Measurements from ENCODE around the gene CLEC18C.
"Not testable (repeated sequence)": the region's sequence is repeated elsewhere in the genome, so short reads cannot be mapped to it uniquely, and the experiment has no call there.

CLEC18C gene

GRCh38 chr16:70200063-70200462 is 26.5 kb downstream of the CLEC18C start:
- H3K4me3 ChIP-seq (ENCODE audit: low read depth in 1 of 2, low read length in 2 of 2); H3K27ac ChIP-seq (ENCODE audit: low read length); H3K36me3 ChIP-seq (ENCODE audit: insufficient read depth, low read length); H3K4me2 ChIP-seq (ENCODE audit: insufficient read depth, low read length); H3K9me3 ChIP-seq (ENCODE audit: insufficient read depth, low read length, severe bottlenecking); H3K4me1 ChIP-seq (ENCODE audit: insufficient read depth, low read length); H3K79me2 ChIP-seq (ENCODE audit: insufficient read depth, low read length); ATAC-seq (ENCODE audit: insufficient read depth, low read depth); H2AFZ ChIP-seq (ENCODE audit: low read depth, low read length); H4K20me1 ChIP-seq (ENCODE audit: insufficient read depth, low read length); H3K9ac ChIP-seq (ENCODE audit: low read depth, low read length); DNase-seq; H3K27me3 ChIP-seq (ENCODE audit: insufficient read depth, low read length, poor library complexity): not testable (repeated sequence)

- not testable (repeated sequence) for H2AFZ ChIP-seq (ENCODE audit: low read depth, low read length); H3K4me3 ChIP-seq (ENCODE audit: low read depth in 1 of 2, low read length in 2 of 2); H3K4me1 ChIP-seq (ENCODE audit: insufficient read depth, low read length); H3K36me3 ChIP-seq (ENCODE audit: insufficient read depth, low read length); H3K27ac ChIP-seq (ENCODE audit: low read length); ATAC-seq (ENCODE audit: insufficient read depth, low read depth); DNase-seq; H3K9ac ChIP-seq (ENCODE audit: low read depth, low read length); H3K4me2 ChIP-seq (ENCODE audit: insufficient read depth, low read length); H3K9me3 ChIP-seq (ENCODE audit: insufficient read depth, low read length, severe bottlenecking); H3K27me3 ChIP-seq (ENCODE audit: insufficient read depth, low read length, poor library complexity); H3K79me2 ChIP-seq (ENCODE audit: insufficient read depth, low read length); H4K20me1 ChIP-seq (ENCODE audit: insufficient read depth, low read length)
Measured at GRCh38 chr16:70203508-70203907, 29.9 kb downstream of the CLEC18C start.

- not testable (repeated sequence) for ATAC-seq (ENCODE audit: insufficient read depth, low read depth); H3K79me2 ChIP-seq (ENCODE audit: insufficient read depth, low read length); H3K4me1 ChIP-seq (ENCODE audit: insufficient read depth, low read length); H3K9ac ChIP-seq (ENCODE audit: low read depth, low read length); H3K36me3 ChIP-seq (ENCODE audit: insufficient read depth, low read length); H3K4me2 ChIP-seq (ENCODE audit: insufficient read depth, low read length); H3K9me3 ChIP-seq (ENCODE audit: insufficient read depth, low read length, severe bottlenecking); H3K4me3 ChIP-seq (ENCODE audit: low read depth in 1 of 2, low read length in 2 of 2); H4K20me1 ChIP-seq (ENCODE audit: insufficient read depth, low read length); H2AFZ ChIP-seq (ENCODE audit: low read depth, low read length); DNase-seq; H3K27me3 ChIP-seq (ENCODE audit: insufficient read depth, low read length, poor library complexity); H3K27ac ChIP-seq (ENCODE audit: low read length)
Measured at GRCh38 chr16:70204010-70204409, 30.4 kb downstream of the CLEC18C start.

GRCh38 chr16:70204668-70205405 is 31.2 kb downstream of the CLEC18C start:
- not testable (repeated sequence) for DNase-seq; H3K4me3 ChIP-seq (ENCODE audit: low read depth in 1 of 2, low read length in 2 of 2); H3K27ac ChIP-seq (ENCODE audit: low read length); H2AFZ ChIP-seq (ENCODE audit: low read depth, low read length); H4K20me1 ChIP-seq (ENCODE audit: insufficient read depth, low read length); H3K36me3 ChIP-seq (ENCODE audit: insufficient read depth, low read length); H3K4me1 ChIP-seq (ENCODE audit: insufficient read depth, low read length); H3K4me2 ChIP-seq (ENCODE audit: insufficient read depth, low read length); H3K27me3 ChIP-seq (ENCODE audit: insufficient read depth, low read length, poor library complexity); ATAC-seq (ENCODE audit: insufficient read depth, low read depth); H3K9ac ChIP-seq (ENCODE audit: low read depth, low read length); H3K9me3 ChIP-seq (ENCODE audit: insufficient read depth, low read length, severe bottlenecking); H3K79me2 ChIP-seq (ENCODE audit: insufficient read depth, low read length)

- ATAC-seq (ENCODE audit: insufficient read depth, low read depth); H3K27me3 ChIP-seq (ENCODE audit: insufficient read depth, low read length, poor library complexity); H3K9ac ChIP-seq (ENCODE audit: low read depth, low read length); H3K79me2 ChIP-seq (ENCODE audit: insufficient read depth, low read length); H3K9me3 ChIP-seq (ENCODE audit: insufficient read depth, low read length, severe bottlenecking); DNase-seq; H3K4me3 ChIP-seq (ENCODE audit: low read depth in 1 of 2, low read length in 2 of 2); H3K36me3 ChIP-seq (ENCODE audit: insufficient read depth, low read length); H3K4me1 ChIP-seq (ENCODE audit: insufficient read depth, low read length); H3K4me2 ChIP-seq (ENCODE audit: insufficient read depth, low read length); H2AFZ ChIP-seq (ENCODE audit: low read depth, low read length); H4K20me1 ChIP-seq (ENCODE audit: insufficient read depth, low read length); H3K27ac ChIP-seq (ENCODE audit: low read length): not testable (repeated sequence)
Measured at GRCh38 chr16:70206382-70206781, 32.8 kb downstream of the CLEC18C start.

GRCh38 chr16:70218586-70218985 is 45.0 kb downstream of the CLEC18C start:
- H3K4me3 ChIP-seq (ENCODE audit: low read depth in 1 of 2, low read length in 2 of 2); ATAC-seq (ENCODE audit: insufficient read depth, low read depth); H2AFZ ChIP-seq (ENCODE audit: low read depth, low read length): not testable (repeated sequence)

GRCh38 chr16:70222574-70222973 is 49.0 kb downstream of the CLEC18C start:
- not testable (repeated sequence) for H3K4me3 ChIP-seq (ENCODE audit: low read depth in 1 of 2, low read length in 2 of 2)

More at GRCh38 chr16:70218586-70218985, 45.0 kb downstream of the CLEC18C start:
- H3K4me1 ChIP-seq (ENCODE audit: insufficient read depth, low read length); H3K9me3 ChIP-seq (ENCODE audit: insufficient read depth, low read length, severe bottlenecking); H3K27ac ChIP-seq (ENCODE audit: low read length); H3K9ac ChIP-seq (ENCODE audit: low read depth, low read length); H3K4me2 ChIP-seq (ENCODE audit: insufficient read depth, low read length); H3K27me3 ChIP-seq (ENCODE audit: insufficient read depth, low read length, poor library complexity); DNase-seq; H3K36me3 ChIP-seq (ENCODE audit: insufficient read depth, low read length); H4K20me1 ChIP-seq (ENCODE audit: insufficient read depth, low read length); H3K79me2 ChIP-seq (ENCODE audit: insufficient read depth, low read length): not testable (repeated sequence)

GRCh38 chr16:70223216-70223615 is 49.6 kb downstream of the CLEC18C start:
- H3K79me2 ChIP-seq (ENCODE audit: insufficient read depth, low read length); H3K4me2 ChIP-seq (ENCODE audit: insufficient read depth, low read length); H3K9me3 ChIP-seq (ENCODE audit: insufficient read depth, low read length, severe bottlenecking); DNase-seq; H3K9ac ChIP-seq (ENCODE audit: low read depth, low read length); H3K27me3 ChIP-seq (ENCODE audit: insufficient read depth, low read length, poor library complexity); H3K27ac ChIP-seq (ENCODE audit: low read length); H3K4me3 ChIP-seq (ENCODE audit: low read depth in 1 of 2, low read length in 2 of 2); H3K4me1 ChIP-seq (ENCODE audit: insufficient read depth, low read length); H2AFZ ChIP-seq (ENCODE audit: low read depth, low read length); ATAC-seq (ENCODE audit: insufficient read depth, low read depth); H4K20me1 ChIP-seq (ENCODE audit: insufficient read depth, low read length); H3K36me3 ChIP-seq (ENCODE audit: insufficient read depth, low read length): not testable (repeated sequence)

More at GRCh38 chr16:70222574-70222973, 49.0 kb downstream of the CLEC18C start:
- H3K79me2 ChIP-seq (ENCODE audit: insufficient read depth, low read length); H3K9ac ChIP-seq (ENCODE audit: low read depth, low read length); DNase-seq; H3K4me1 ChIP-seq (ENCODE audit: insufficient read depth, low read length); ATAC-seq (ENCODE audit: insufficient read depth, low read depth); H3K9me3 ChIP-seq (ENCODE audit: insufficient read depth, low read length, severe bottlenecking); H2AFZ ChIP-seq (ENCODE audit: low read depth, low read length); H3K4me2 ChIP-seq (ENCODE audit: insufficient read depth, low read length); H3K36me3 ChIP-seq (ENCODE audit: insufficient read depth, low read length); H4K20me1 ChIP-seq (ENCODE audit: insufficient read depth, low read length); H3K27ac ChIP-seq (ENCODE audit: low read length); H3K27me3 ChIP-seq (ENCODE audit: insufficient read depth, low read length, poor library complexity): not testable (repeated sequence)

Data from DND-41 (cell line).